ENCODE results near the gene ANKRD55. TPM values are rescaled to one million over a fixed set of nuclear protein-coding genes. Genes with fewer than 3 reads are reported as not detected.

The ANKRD55 gene
- total RNA-seq, 1 experiment from 2014 or later: 0.27 TPM

DNA sequence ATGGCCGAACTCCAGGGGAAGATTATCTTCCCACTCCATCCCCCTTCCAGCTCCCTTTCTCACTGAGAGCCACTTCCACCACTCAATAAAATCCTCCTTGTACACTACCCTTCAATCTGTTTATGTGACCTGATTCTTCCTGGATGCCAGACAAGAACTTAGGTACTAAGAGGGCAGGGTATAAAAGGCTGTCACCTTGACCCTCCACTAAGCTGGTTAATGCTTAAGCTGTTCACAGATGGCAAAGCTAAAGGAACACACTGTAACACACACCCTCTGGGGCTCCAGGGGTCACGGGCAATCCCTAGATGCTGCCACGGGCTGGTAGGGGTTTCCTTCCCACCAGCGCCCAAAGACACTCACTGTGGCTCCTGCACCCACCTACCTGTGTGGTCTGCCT is 179.8 kb downstream of the ANKRD55 start:
- BruUV-seq (replicated peaks): no TSS peak
- H3K36me3 Mint-ChIP-seq (ENCODE audit: insufficient read depth, unreplicated experiment): peaks cover 8% of the 10 kb centered on the region
- no peaks in the 10 kb centered on the region for H3K27me3 ChIP-seq (replicated peaks; ENCODE audit: control insufficient read depth, insufficient read depth, low read length)
- no peaks in the 10 kb centered on the region for H3K27me3 Mint-ChIP-seq (ENCODE audit: insufficient read depth, unreplicated experiment)
- H3K4me1 Mint-ChIP-seq (ENCODE audit: low read depth, unreplicated experiment): peaks cover 21% of the 10 kb centered on the region
- peaks cover 49% of the 10 kb centered on the region for H3K4me1 ChIP-seq
- POLR2A ChIA-PET: no interaction called here
- H3K9me3 Mint-ChIP-seq (ENCODE audit: unreplicated experiment): peaks cover 10% of the 10 kb centered on the region
- H3K9me3 ChIP-seq: peaks cover 15% of the 10 kb centered on the region
- H3K27ac Mint-ChIP-seq (ENCODE audit: unreplicated experiment): no peak overlapping the region
- intact Hi-C loops (cut with micrococcal nuclease; ENCODE audit: unreplicated experiment): no loop called here
- TF ChIP-seq CTCF (IDR thresholded peaks at IDR 0.05; ENCODE audit: insufficient read depth in 1 of 2, low read depth in 1 of 2, low read length in 1 of 2, severe bottlenecking in 1 of 2, unreplicated experiment in 1 of 2): no peak
- no peak overlapping the region for H3K4me3 Mint-ChIP-seq (ENCODE audit: unreplicated experiment)
- H3K4me3 ChIP-seq (ENCODE audit: low read depth, low read length): no peak overlapping the region
- CTCF ChIA-PET: no interaction called here
- no peaks in the 10 kb centered on the region; the same call in 1 of the 2 replicates for H3K36me3 ChIP-seq (ENCODE audit: control insufficient read depth, insufficient read depth, low read length)
- DNase-seq: no peak

GRCh38 chr5:56052735-56053134 is 180.4 kb downstream of the ANKRD55 start:
- peaks cover 8% of the 10 kb centered on the region for H3K36me3 Mint-ChIP-seq (ENCODE audit: insufficient read depth, unreplicated experiment)
- intact Hi-C loops (cut with micrococcal nuclease; ENCODE audit: unreplicated experiment): no loop called here
- peaks cover 43% of the 10 kb centered on the region for H3K4me1 ChIP-seq
- no peak for TF ChIP-seq CTCF (IDR thresholded peaks at IDR 0.05; ENCODE audit: insufficient read depth in 1 of 2, low read depth in 1 of 2, low read length in 1 of 2, severe bottlenecking in 1 of 2, unreplicated experiment in 1 of 2)
- no peaks in the 10 kb centered on the region for H3K27me3 ChIP-seq (replicated peaks; ENCODE audit: control insufficient read depth, insufficient read depth, low read length)
- ChIA-PET POLR2A (no interaction called here), CTCF (no interaction called here)
- H3K4me3 Mint-ChIP-seq (ENCODE audit: unreplicated experiment): no peak overlapping the region
- H3K4me3 ChIP-seq (ENCODE audit: low read depth, low read length): no peak overlapping the region
- BruUV-seq (replicated peaks): no TSS peak
- H3K27ac Mint-ChIP-seq (ENCODE audit: unreplicated experiment): no peak overlapping the region
- peaks cover 15% of the 10 kb centered on the region for H3K9me3 ChIP-seq
- H3K9me3 Mint-ChIP-seq (ENCODE audit: unreplicated experiment): peaks cover 10% of the 10 kb centered on the region
- H3K27me3 Mint-ChIP-seq (ENCODE audit: insufficient read depth, unreplicated experiment): no peaks in the 10 kb centered on the region
- peaks cover 19% of the 10 kb centered on the region for H3K4me1 Mint-ChIP-seq (ENCODE audit: low read depth, unreplicated experiment)
- H3K36me3 ChIP-seq (ENCODE audit: control insufficient read depth, insufficient read depth, low read length): no peaks in the 10 kb centered on the region; the same call in 1 of the 2 replicates
- no peak for DNase-seq

GRCh38 chr5:56050551-56051255 is 182.4 kb downstream of the ANKRD55 start:
- Histone ChIP-seq H3K27me3 (replicated peaks; ENCODE audit: control insufficient read depth, insufficient read depth, low read length) (no peaks in the 10 kb centered on the region), H3K36me3 (ENCODE audit: control insufficient read depth, insufficient read depth, low read length) (no peaks in the 10 kb centered on the region; the same call in 1 of the 2 replicates), H3K9me3 (peaks cover 15% of the 10 kb centered on the region), H3K4me1 (peaks cover 38% of the 10 kb centered on the region), H3K4me3 (ENCODE audit: low read depth, low read length) (no peak overlapping the region)
- Mint-ChIP-seq H3K4me3 (ENCODE audit: unreplicated experiment) (no peak overlapping the region), H3K4me1 (ENCODE audit: low read depth, unreplicated experiment) (peaks cover 24% of the 10 kb centered on the region), H3K27ac (ENCODE audit: unreplicated experiment) (no peak overlapping the region), H3K9me3 (ENCODE audit: unreplicated experiment) (peaks cover 22% of the 10 kb centered on the region), H3K36me3 (ENCODE audit: insufficient read depth, unreplicated experiment) (peaks cover 5% of the 10 kb centered on the region), H3K27me3 (ENCODE audit: insufficient read depth, unreplicated experiment) (no peaks in the 10 kb centered on the region)
- no TSS peak for BruUV-seq (replicated peaks)
- POLR2A ChIA-PET: no interaction called here
- DNase-seq: no peak
- CTCF ChIA-PET: no interaction called here
- intact Hi-C loops (cut with micrococcal nuclease; ENCODE audit: unreplicated experiment): no loop called here
- TF ChIP-seq CTCF (IDR thresholded peaks at IDR 0.05; ENCODE audit: insufficient read depth in 1 of 2, low read depth in 1 of 2, low read length in 1 of 2, severe bottlenecking in 1 of 2, unreplicated experiment in 1 of 2): no peak

Other genes with a start within 250 kb of the ANKRD55 start
- 265 and 278 TPM in 2 replicates for gene IL6ST, start 238.4 kb downstream of the ANKRD55 start, total RNA-seq (2022)

All from Caco-2 (cell line).